ENCODE results near the gene GPR18. TPM values are rescaled to one million over a fixed set of nuclear protein-coding genes. Genes with fewer than 3 reads are reported as not detected.
"Not testable (repeated sequence)": the region's sequence is repeated elsewhere in the genome, so short reads cannot be mapped to it uniquely, and the experiment has no call there.

GPR18 gene
- total RNA-seq, 2 experiments from 2014 or later: 19.7 to 25.4 TPM

- Mint-ChIP-seq H3K4me3 (peak overlapping the region; percentile 10), H3K9me3 (peaks cover 7% of the 10 kb centered on the region), H3K4me1 (peaks cover 87% of the 10 kb centered on the region), H3K27me3 (no peaks in the 10 kb centered on the region), H3K36me3 (ENCODE audit: low read depth) (peaks cover 53% of the 10 kb centered on the region), H3K27ac (peak overlapping the region; percentile 34)
- CTCF ChIA-PET: interaction anchor here (0.5 to 1.6 kb wide), 3 partner anchors 11 to 244 kb away, joined by 3 to 6 read pairs (median 3); partner anchors contain the start of gene GPR18
- peak; percentile 2 for DNase-seq
- POLR2A ChIA-PET: no interaction called here
Observed at GRCh38 chr13:99221567-99222239, 36.5 kb downstream of the GPR18 start.

GRCh38 chr13:99220199-99220935 lies 37.8 kb downstream of the GPR18 start:
- DNase-seq: peak; percentile 55
- POLR2A ChIA-PET: no interaction called here
- peak overlapping the region; percentile 50 for H3K27ac Mint-ChIP-seq
- peaks cover 84% of the 10 kb centered on the region for H3K4me1 Mint-ChIP-seq
- H3K4me3 Mint-ChIP-seq: peak overlapping the region; percentile 45
- CTCF ChIA-PET: no interaction called here
- peaks cover 7% of the 10 kb centered on the region for H3K9me3 Mint-ChIP-seq
- H3K36me3 Mint-ChIP-seq (ENCODE audit: low read depth): peaks cover 48% of the 10 kb centered on the region
- no peaks in the 10 kb centered on the region for H3K27me3 Mint-ChIP-seq

- H3K36me3 Mint-ChIP-seq (ENCODE audit: low read depth): peaks cover 47% of the 10 kb centered on the region
- peaks cover 7% of the 10 kb centered on the region for H3K9me3 Mint-ChIP-seq
- POLR2A ChIA-PET: no interaction called here
- peaks cover 87% of the 10 kb centered on the region for H3K4me1 Mint-ChIP-seq
- peak; percentile 82 for DNase-seq
- H3K27ac Mint-ChIP-seq: peak overlapping the region; percentile 85
- CTCF ChIA-PET: interaction anchor here (0.7 to 3.1 kb wide), 8 partner anchors 9 to 218 kb away, joined by 3 to 13 read pairs (median 3); no protein-coding TSS in a partner anchor
- H3K27me3 Mint-ChIP-seq: no peaks in the 10 kb centered on the region
- peak overlapping the region; percentile 64 for H3K4me3 Mint-ChIP-seq
Observed at GRCh38 chr13:99218969-99219368, 39.2 kb downstream of the GPR18 start.

- DNase-seq: no peak
- H3K4me1 Mint-ChIP-seq: peaks cover 86% of the 10 kb centered on the region
- peaks cover 45% of the 10 kb centered on the region for H3K36me3 Mint-ChIP-seq (ENCODE audit: low read depth)
- peaks cover 7% of the 10 kb centered on the region for H3K9me3 Mint-ChIP-seq
- H3K4me3 Mint-ChIP-seq: peak overlapping the region; percentile 64
- POLR2A ChIA-PET: interaction anchor here (1.1 kb wide), 1 partner anchor 40 kb away, joined by 3 read pairs; the partner anchor contains the start of gene GPR18
- no peaks in the 10 kb centered on the region for H3K27me3 Mint-ChIP-seq
- peak overlapping the region; percentile 85 for H3K27ac Mint-ChIP-seq
- CTCF ChIA-PET: interaction anchor here (0.7 to 3.1 kb wide), 8 partner anchors 9 to 218 kb away, joined by 3 to 13 read pairs (median 3); no protein-coding TSS in a partner anchor
Observed at GRCh38 chr13:99218545-99218944, 39.6 kb downstream of the GPR18 start.

- Mint-ChIP-seq H3K9me3 (peaks cover 6% of the 10 kb centered on the region), H3K27me3 (no peaks in the 10 kb centered on the region), H3K4me3 (peak overlapping the region; percentile 64), H3K36me3 (ENCODE audit: low read depth) (peaks cover 44% of the 10 kb centered on the region), H3K4me1 (peaks cover 82% of the 10 kb centered on the region), H3K27ac (peak overlapping the region; percentile 85)
- no peak for DNase-seq
- POLR2A ChIA-PET: interaction anchor here (1.1 kb wide), 1 partner anchor 40 kb away, joined by 3 read pairs; the partner anchor contains the start of gene GPR18
- CTCF ChIA-PET: interaction anchor here (0.7 to 3.1 kb wide), 8 partner anchors 10 to 219 kb away, joined by 3 to 13 read pairs (median 3); no protein-coding TSS in a partner anchor
Observed at GRCh38 chr13:99218126-99218525, 40.1 kb downstream of the GPR18 start.

- H3K4me1 Mint-ChIP-seq: peaks cover 79% of the 10 kb centered on the region
- ChIA-PET CTCF (interaction anchor here (0.7 to 3.1 kb wide), 3 partner anchors 10 to 41 kb away, joined by 3 to 13 read pairs (median 3); no protein-coding TSS in a partner anchor), POLR2A (interaction anchor here (1.1 kb wide), 1 partner anchor 41 kb away, joined by 3 read pairs; the partner anchor contains the start of gene GPR18)
- peaks cover 4% of the 10 kb centered on the region for H3K9me3 Mint-ChIP-seq
- H3K36me3 Mint-ChIP-seq (ENCODE audit: low read depth): peaks cover 40% of the 10 kb centered on the region
- no peak for DNase-seq
- no peaks in the 10 kb centered on the region for H3K27me3 Mint-ChIP-seq
- peak overlapping the region; percentile 87 for H3K27ac Mint-ChIP-seq
- H3K4me3 Mint-ChIP-seq: peak overlapping the region; percentile 56
Observed at GRCh38 chr13:99217461-99218110, 40.6 kb downstream of the GPR18 start.

- peaks cover 76% of the 10 kb centered on the region for H3K4me1 Mint-ChIP-seq
- CTCF ChIA-PET: interaction anchor here (0.6 to 2.1 kb wide), 9 partner anchors 10 to 54 kb away, joined by 3 to 12 read pairs (median 3); partner anchors contain the start of genes GPR18 and UBAC2
- peak overlapping the region; percentile 95 for H3K27ac Mint-ChIP-seq
- H3K9me3 Mint-ChIP-seq: no peaks in the 10 kb centered on the region
- no peaks in the 10 kb centered on the region for H3K27me3 Mint-ChIP-seq
- H3K4me3 Mint-ChIP-seq: peak overlapping the region; percentile 81
- POLR2A ChIA-PET: interaction anchor here (0.6 to 1.0 kb wide), 2 partner anchors 11 to 42 kb away, joined by 3 to 9 read pairs; partner anchors contain the start of gene GPR18
- H3K36me3 Mint-ChIP-seq (ENCODE audit: low read depth): peaks cover 46% of the 10 kb centered on the region
- DNase-seq: peak; percentile 77
Observed at GRCh38 chr13:99215184-99215830, 42.9 kb downstream of the GPR18 start.

- peak overlapping the region; percentile 81 for H3K4me3 Mint-ChIP-seq
- H3K4me1 Mint-ChIP-seq: peaks cover 77% of the 10 kb centered on the region
- DNase-seq: no peak
- peaks cover 46% of the 10 kb centered on the region for H3K36me3 Mint-ChIP-seq (ENCODE audit: low read depth)
- POLR2A ChIA-PET: interaction anchor here (0.6 to 1.0 kb wide), 2 partner anchors 10 to 43 kb away, joined by 3 to 9 read pairs; partner anchors contain the start of gene GPR18
- peak overlapping the region; percentile 95 for H3K27ac Mint-ChIP-seq
- H3K9me3 Mint-ChIP-seq: no peaks in the 10 kb centered on the region
- CTCF ChIA-PET: interaction anchor here (0.6 to 2.1 kb wide), 9 partner anchors 10 to 54 kb away, joined by 3 to 12 read pairs (median 3); partner anchors contain the start of genes GPR18 and UBAC2
- no peaks in the 10 kb centered on the region for H3K27me3 Mint-ChIP-seq
Observed at GRCh38 chr13:99214731-99215130, 43.4 kb downstream of the GPR18 start.

- ChIA-PET POLR2A (no interaction called here), CTCF (interaction anchor here (1.0 to 2.1 kb wide), 7 partner anchors 9 to 55 kb away, joined by 3 to 12 read pairs (median 4); partner anchors contain the start of gene UBAC2)
- no peak for DNase-seq
- no peaks in the 10 kb centered on the region for H3K27me3 Mint-ChIP-seq
- H3K36me3 Mint-ChIP-seq (ENCODE audit: low read depth): peaks cover 48% of the 10 kb centered on the region
- no peaks in the 10 kb centered on the region for H3K9me3 Mint-ChIP-seq
- peaks cover 77% of the 10 kb centered on the region for H3K4me1 Mint-ChIP-seq
- peak overlapping the region; percentile 95 for H3K27ac Mint-ChIP-seq
- H3K4me3 Mint-ChIP-seq: peak overlapping the region; percentile 81
Observed at GRCh38 chr13:99214232-99214631, 43.9 kb downstream of the GPR18 start.

- DNase-seq: no peak
- ChIA-PET POLR2A (no interaction called here), CTCF (interaction anchor here (1.5 kb wide), 1 partner anchor 16 kb away, joined by 4 read pairs; no protein-coding TSS in a partner anchor)
- H3K9me3 Mint-ChIP-seq: no peaks in the 10 kb centered on the region
- H3K4me3 Mint-ChIP-seq: no peak overlapping the region
- H3K27ac Mint-ChIP-seq: no peak overlapping the region
- H3K4me1 Mint-ChIP-seq: peaks cover 77% of the 10 kb centered on the region
- H3K36me3 Mint-ChIP-seq (ENCODE audit: low read depth): peaks cover 63% of the 10 kb centered on the region
- H3K27me3 Mint-ChIP-seq: no peaks in the 10 kb centered on the region
Observed at GRCh38 chr13:99211421-99212035, 46.7 kb downstream of the GPR18 start.

GRCh38 chr13:99210627-99211026 lies 47.6 kb downstream of the GPR18 start:
- CTCF ChIA-PET, H3K27ac Mint-ChIP-seq: not testable (repeated sequence)

More at GRCh38 chr13:99210627-99211026, 47.6 kb downstream of the GPR18 start:
- Mint-ChIP-seq H3K4me1 (peaks cover 79% of the 10 kb centered on the region), H3K36me3 (ENCODE audit: low read depth) (peaks cover 69% of the 10 kb centered on the region)
- DNase-seq, H3K4me3 Mint-ChIP-seq, H3K27me3 Mint-ChIP-seq, POLR2A ChIA-PET, H3K9me3 Mint-ChIP-seq: not testable (repeated sequence)
